Ovary (tissue), 9 donors: Measurements from ENCODE around the gene PALMD. TPM values are rescaled to one million over a fixed set of nuclear protein-coding genes. Genes with fewer than 3 reads are reported as not detected.

ENCODE experiments used
- DNase-seq, 5 donors: peaks; one replicate each; pipeline ENCODE4 v3.0.0-alpha.2; 2019 to 2020
- H3K27ac ChIP-seq, 2 donors: fragments of 200-600 bp; one replicate each; pipeline versions ENCODE4 v1.5.1 to v1.8.0; 2019 to 2022
- H3K27me3 ChIP-seq: fragments of 200-600 bp; one replicate; pipeline ENCODE4 v1.8.0; 2022
- H3K36me3 ChIP-seq: fragments of 200-600 bp; sonication (generic); one replicate; pipeline ENCODE4 v1.5.1; 2019
- H3K4me1 ChIP-seq: one replicate; pipeline ENCODE4 v1.8.1; 2013; ENCODE audit warnings: mild to moderate bottlenecking, moderate library complexity; ENCODE audit not compliant: insufficient read depth
- H3K4me3 ChIP-seq: fragments of 200-600 bp; sonication (generic); one replicate; pipeline ENCODE4 v1.5.1; 2017
- H3K9me3 ChIP-seq, 2 donors: fragments of 200-600 bp in 1 of 2; sonication (generic) in 1 of 2; one replicate each; pipeline versions ENCODE4 v1.5.1 to v1.8.1; 2013 to 2019; ENCODE audit warnings: mild to moderate bottlenecking in 1 of 2, moderate library complexity in 1 of 2
- CTCF ChIP-seq, 3 donors: fragments of 450-650 bp in 2 of 3; fragments of 200-600 bp in 1 of 3; IDR thresholded peaks; one replicate each; pipeline versions ENCODE4 v1.5.1 to v1.8.0; 2016 to 2022; ENCODE audit warnings: antibody characterized with exemption in 3 of 3, mild to moderate bottlenecking in 1 of 3
- EP300 ChIP-seq: sonication (generic); formaldehyde crosslinking; IDR thresholded peaks from one replicate; pipeline ENCODE4 v1.6.1; 2017; ENCODE audit warnings: antibody characterized with exemption
- POLR2A ChIP-seq: fragments of 450-650 bp; IDR thresholded peaks from one replicate; pipeline ENCODE4 v1.6.1; 2017; ENCODE audit warnings: antibody characterized with exemption, mild to moderate bottlenecking, moderate library complexity
- WGBS, 3 donors: extraction: QIAGEN DNeasy Blood & Tissue Kit in 1 of 3; methylation state at CpG; one replicate each; pipeline versions ENCODE4 v1.1.5 to v1.1.7; 2013 to 2017; 5-methylcytosine and 5-hydroxymethylcytosine counted together
- intact Hi-C, 4 donors: fragments of 100-400 bp; cut with DNase I; formaldehyde crosslinking; loops; one replicate each; pipeline versions ENCODE4 v1.11.0 to v1.15.1; 2022 to 2023
- polyA plus RNA-seq, 2 donors: library from polyadenylated mRNA; stranded (reverse); fragments of 200-250 nt in 1 of 2; fragments of 350-450 nt in 1 of 2; fragmentation: Illumina TruSeq in 1 of 2; extraction: RNeasy Lipid Tissue Mini Kit (QIAGEN cat#74804) in 1 of 2; gene quantifications; one replicate each; pipeline ENCODE4 v1.2.3, GENCODE V29; 2013 to 2014
- total RNA-seq, 7 donors: library from RNA; depleted of rRNA in 2 of 7; stranded (reverse); fragments of >200 nt in 2 of 7; fragmentation: NEBNext Ultra II Directional in 3 of 7; extraction: Animal tissue kit (Norgen Biotek cat#: 25700) in 3 of 7; gene quantifications; one replicate each; pipeline versions ENCODE4 v1.1.0 to v1.2.4, GENCODE V29; 2016 to 2023
- donor health status: DM: no; HTN: no; CAD: no; lungs with moderate emphysema.
- donor health status: DM: no; HTN: no; CAD: no.
- donor health status: Bipolar disorder and iron deficiency.
- donor health status: DM: yes; HTN: yes; CAD: no.
- donor health status: DM: no; HTN: no; CAD: no.
- donor health status: DM: yes; HTN: yes; CAD: no.

Gene PALMD
- total and polyA plus RNA-seq, 9 donors = 18.0 to 43.7 (median 30.2) TPM

- H3K36me3 ChIP-seq = no peaks in the 10 kb centered on the region
- H3K27ac ChIP-seq = no peak overlapping the region
- H3K4me1 ChIP-seq = no peaks in the 10 kb centered on the region
- H3K4me3 ChIP-seq = no peak overlapping the region
- DNase-seq = no peak
- no peaks in the 10 kb centered on the region for H3K27me3 ChIP-seq
- WGBS, 3 donors = 89 to 91% (median 91%) methylated on average over 4 of the region's 4 CpGs
- TF ChIP-seq CTCF (IDR thresholded peaks at IDR 0.05) (no peak), POLR2A (no peak), EP300 (no peak)
- H3K9me3 ChIP-seq = no peaks in the 10 kb centered on the region
- intact Hi-C loops = no loop called here
These were observed 26.3 kb upstream of the PALMD start for GRCh38 chr1:99619583-99619982.

GRCh38 chr1:99621340-99621901, 24.5 kb upstream of the PALMD start:
- TF ChIP-seq EP300 = no peak
- TF ChIP-seq POLR2A = no peak
- no peak for TF ChIP-seq CTCF (IDR thresholded peaks at IDR 0.05)
- Histone ChIP-seq H3K27me3 (no peaks in the 10 kb centered on the region), H3K27ac (no peak overlapping the region), H3K9me3 (no peaks in the 10 kb centered on the region), H3K4me3 (no peak overlapping the region), H3K36me3 (no peaks in the 10 kb centered on the region), H3K4me1 (no peaks in the 10 kb centered on the region)
- intact Hi-C loops = no loop called here
- no peak for DNase-seq
- WGBS, 3 donors = 96% methylated on average over 8 of the region's 8 CpGs

- H3K27me3 ChIP-seq = no peaks in the 10 kb centered on the region
- 88 to 95% (median 92%) methylated on average over 4 of the region's 4 CpGs for WGBS, 3 donors
- no peak overlapping the region for H3K4me3 ChIP-seq
- no peaks in the 10 kb centered on the region for H3K36me3 ChIP-seq
- no peak for DNase-seq
- no peaks in the 10 kb centered on the region for H3K9me3 ChIP-seq
- intact Hi-C loops = no loop called here
- no peak for TF ChIP-seq CTCF (IDR thresholded peaks at IDR 0.05)
- TF ChIP-seq EP300 = no peak
- TF ChIP-seq POLR2A = no peak
- H3K4me1 ChIP-seq = no peaks in the 10 kb centered on the region
- no peak overlapping the region for H3K27ac ChIP-seq
These were observed 23.1 kb upstream of the PALMD start for GRCh38 chr1:99622702-99623347.

GRCh38 chr1:99623554-99623953, 22.4 kb upstream of the PALMD start:
- DNase-seq = no peak
- 8 to 35% (median 9%) methylated on average over 4 of the region's 4 CpGs for WGBS, 3 donors
- H3K4me1 ChIP-seq = no peaks in the 10 kb centered on the region
- TF ChIP-seq CTCF (IDR thresholded peaks at IDR 0.05) = no peak
- TF ChIP-seq POLR2A = no peak
- no peak for TF ChIP-seq EP300
- no peaks in the 10 kb centered on the region for H3K9me3 ChIP-seq
- no peak overlapping the region for H3K4me3 ChIP-seq
- intact Hi-C loops = no loop called here
- no peak overlapping the region for H3K27ac ChIP-seq
- H3K36me3 ChIP-seq = no peaks in the 10 kb centered on the region
- no peaks in the 10 kb centered on the region for H3K27me3 ChIP-seq
